GM19351 (cell line): ENCODE results near the gene RUFY2.

Experiments
- ATAC-seq: cut with Tn5 transposase; IDR thresholded peaks from one replicate; pipeline ENCODE4 v1.9.1; 2021; ENCODE audit warnings: mild to moderate bottlenecking, moderate library complexity; ENCODE audit not compliant: unreplicated experiment

RUFY2 gene

DNA sequence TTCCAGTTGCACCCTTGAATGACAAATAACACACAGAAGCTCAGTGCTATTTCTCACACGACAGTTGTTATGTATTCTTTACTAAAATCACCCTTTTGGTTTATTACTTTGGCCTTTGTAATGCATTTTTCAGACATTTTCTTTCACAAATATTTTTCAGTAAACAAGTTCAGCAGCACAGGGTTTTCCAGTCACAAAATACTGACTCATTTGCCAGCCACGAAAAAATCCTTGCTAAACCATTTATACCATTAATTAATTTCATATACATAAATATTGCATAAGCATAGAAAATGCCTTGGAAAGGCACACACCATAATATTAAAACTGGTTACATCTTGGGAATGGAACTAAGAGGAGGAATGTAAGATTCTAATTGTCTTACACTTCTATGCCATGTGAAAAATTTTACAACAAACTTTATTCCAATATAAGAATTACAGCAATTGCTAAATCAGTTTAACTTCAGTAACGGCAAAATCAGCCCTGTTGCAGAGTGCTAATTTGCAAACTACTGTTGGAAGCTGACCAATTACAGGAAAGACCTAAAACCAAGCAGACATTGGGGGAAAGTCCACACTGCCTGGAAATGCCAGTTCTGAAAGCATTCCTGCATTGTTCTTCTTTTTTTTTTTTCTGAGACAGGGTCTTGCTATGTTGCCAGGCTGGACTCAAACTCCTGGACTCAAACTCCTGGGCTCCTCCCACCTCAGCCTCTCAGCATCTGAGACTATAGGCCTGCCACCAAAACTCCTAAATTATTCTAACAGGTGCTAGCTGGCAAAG, 42.8 kb downstream of the RUFY2 start:
- no peak for ATAC-seq

DNA sequence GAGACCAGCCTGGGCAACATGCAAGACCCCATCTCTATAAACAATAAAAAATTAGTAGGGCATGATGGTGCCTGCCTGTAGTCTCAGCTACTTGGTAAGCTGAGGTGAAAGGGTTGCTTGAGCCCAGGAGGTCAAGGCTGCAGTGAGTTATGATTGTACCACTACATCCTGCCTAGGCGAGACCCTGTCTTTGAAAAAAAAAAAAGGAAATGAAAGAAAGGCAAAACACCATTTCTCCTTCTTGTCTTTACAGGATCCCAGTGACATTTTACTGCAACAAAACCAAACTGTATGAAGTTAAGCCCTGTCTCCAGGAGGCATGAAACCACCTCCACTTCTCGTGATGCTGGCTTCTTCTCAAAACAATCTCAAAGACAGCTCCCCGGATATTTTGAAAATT, 44.5 kb downstream of the RUFY2 start:
- ATAC-seq = no peak

DNA sequence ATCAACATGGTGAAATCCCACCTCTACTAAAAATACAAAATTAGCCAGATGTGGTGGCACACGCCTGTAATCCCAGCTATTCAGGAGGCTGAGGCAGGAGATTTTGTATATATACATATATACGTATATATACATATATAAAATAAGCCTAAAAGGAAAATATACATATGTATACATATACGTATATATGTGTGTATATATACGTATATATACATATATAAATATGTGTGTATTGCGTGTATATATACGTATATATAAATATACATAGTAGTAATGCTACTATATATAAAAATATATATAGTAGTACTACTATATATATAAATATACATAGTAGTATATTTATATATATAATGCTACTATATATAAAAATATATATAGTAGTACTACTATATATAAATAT, 47.9 kb downstream of the RUFY2 start:
- ATAC-seq = no peak

DNA sequence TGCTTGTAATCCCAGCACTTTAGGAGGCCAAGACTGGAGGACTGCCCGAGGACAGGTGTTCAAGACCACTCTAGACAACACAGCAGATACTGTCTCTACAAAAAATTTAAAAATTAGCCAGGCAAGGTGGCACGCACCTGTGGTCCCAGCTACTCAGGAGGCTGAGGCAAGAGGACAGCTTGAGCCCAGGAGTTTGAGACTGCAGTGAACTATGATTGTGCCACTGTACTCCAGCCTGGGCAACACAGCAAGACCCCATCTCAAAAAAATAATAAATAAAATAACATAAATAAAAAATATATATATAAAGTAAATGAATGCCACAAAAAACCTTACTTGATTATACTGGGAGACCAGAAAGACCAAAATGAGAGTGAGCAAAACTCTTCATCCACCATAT, 53.5 kb downstream of the RUFY2 start:
- ATAC-seq = no peak

DNA sequence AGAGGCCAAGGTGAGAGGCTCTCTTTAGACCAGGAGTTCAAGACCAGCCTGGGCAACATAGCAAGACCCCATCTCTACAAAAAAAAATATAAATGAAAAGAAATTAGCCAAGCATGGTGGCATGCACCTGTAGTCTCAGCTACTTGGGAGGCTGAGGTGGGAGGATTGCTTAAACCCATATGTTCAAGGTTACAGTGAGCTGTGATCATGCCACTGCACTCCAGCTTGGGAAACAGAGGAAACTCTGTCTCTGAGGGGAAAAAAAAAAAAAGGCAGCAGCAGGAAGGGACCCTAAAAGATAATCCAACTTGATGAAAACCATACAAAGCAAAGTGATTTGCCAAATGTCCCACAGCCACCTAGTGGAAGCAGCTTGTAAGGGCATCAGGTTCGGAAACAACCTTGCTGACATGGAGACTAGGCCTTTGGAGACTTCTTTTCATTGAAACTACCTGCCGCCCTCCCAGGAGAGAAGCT, 58.8 kb downstream of the RUFY2 start:
- ATAC-seq = peak; percentile 61

DNA sequence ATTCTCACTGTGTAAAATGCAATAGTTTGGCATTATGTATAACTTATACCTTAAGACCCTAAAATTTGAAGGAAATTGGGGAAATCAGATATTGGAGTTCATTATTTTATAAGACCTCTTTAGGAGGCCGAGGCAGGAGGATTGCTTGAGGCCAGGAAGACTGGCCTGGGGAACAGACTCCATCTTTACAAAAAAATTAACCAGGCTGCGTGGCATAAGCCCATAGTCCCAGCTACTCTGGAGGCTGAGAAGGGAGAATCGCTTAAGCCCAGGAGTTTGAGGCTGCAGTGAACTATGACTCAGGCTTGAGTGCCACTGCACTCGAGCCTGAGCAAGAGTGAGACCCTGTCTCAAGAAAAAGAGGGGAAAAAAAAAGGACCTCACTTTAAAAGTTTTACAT, 60.3 kb downstream of the RUFY2 start:
- ATAC-seq = no peak

DNA sequence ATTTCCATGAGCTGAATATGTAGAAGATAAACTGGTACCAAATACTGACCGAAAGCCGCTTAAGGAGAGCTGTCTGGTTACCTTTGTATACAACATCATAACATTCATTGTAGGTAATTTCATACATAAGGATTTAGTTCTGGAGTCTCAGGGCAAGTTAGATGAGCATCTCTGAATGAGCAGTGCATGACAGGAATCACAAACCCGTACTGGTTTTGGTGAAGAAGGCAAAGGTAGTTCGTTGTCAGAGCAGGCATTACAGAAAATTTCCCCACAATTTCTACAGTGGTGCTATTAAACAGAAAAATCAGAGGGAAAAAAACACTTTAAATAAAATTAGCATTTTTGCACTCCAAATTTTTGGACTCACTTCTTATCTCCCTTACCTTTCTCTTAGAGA, 61.5 kb downstream of the RUFY2 start:
- no peak for ATAC-seq

DNA sequence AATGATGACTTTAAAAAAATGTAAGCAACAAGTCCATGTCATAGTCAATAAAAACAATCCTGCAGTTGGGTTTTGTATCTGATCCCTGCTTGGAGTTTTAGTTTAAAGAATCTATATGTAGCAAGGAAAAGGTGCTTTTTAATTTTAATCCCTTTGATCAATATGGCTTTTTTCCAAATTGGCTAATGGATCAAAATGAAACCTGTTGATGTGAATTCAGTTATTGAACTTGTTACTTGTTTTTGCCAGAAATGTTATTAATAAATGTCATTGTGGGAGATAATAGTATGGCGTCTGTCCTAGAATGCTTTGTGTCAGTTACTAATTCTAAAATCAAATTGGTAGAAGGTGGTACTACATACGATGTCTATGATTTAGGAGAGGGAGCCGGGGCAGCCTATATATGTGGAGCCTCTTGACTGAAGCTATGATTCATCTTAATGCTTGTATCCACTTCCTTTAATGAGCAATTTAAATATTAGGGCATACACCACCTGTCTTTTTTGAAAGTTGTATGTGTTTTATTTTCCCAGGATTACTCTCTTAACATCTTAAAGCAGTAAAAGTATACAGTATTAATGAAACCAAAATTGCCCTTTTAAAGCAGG, 64.1 kb downstream of the RUFY2 start:
- no peak for ATAC-seq

DNA sequence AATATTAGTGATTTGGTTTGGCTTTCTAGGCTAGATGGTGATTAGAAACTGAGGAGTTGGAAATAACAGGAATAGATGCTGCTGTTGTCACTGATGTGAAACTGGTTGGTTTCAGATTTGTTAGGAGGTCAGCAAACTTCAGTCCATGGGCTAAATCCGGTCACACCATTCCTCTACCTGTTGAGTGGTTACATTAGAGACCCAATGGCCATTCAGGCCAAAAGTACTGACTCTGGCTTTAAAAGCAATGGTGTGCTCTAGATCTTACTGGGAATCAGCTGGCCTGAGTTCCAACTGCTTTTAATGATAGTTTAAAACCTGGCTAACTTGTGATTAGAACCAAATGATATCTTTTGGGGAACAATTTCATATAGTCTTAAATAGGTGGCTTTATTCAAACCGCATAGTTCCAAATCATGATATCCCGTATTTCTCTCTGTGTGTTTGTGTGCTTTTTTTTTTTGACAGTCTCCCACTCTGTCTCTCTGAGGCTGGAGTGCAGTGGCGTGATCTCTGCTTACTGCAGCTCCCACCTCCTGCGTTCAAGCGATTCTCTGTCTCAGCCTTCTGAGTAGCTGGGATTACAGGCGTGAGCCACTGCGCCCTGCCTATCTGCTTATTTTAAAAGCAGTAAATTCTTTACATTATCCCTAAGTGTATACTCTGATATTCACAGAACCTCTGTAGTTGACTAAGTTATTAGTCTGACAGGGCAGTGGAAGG, 66.6 kb downstream of the RUFY2 start:
- ATAC-seq = no peak

DNA sequence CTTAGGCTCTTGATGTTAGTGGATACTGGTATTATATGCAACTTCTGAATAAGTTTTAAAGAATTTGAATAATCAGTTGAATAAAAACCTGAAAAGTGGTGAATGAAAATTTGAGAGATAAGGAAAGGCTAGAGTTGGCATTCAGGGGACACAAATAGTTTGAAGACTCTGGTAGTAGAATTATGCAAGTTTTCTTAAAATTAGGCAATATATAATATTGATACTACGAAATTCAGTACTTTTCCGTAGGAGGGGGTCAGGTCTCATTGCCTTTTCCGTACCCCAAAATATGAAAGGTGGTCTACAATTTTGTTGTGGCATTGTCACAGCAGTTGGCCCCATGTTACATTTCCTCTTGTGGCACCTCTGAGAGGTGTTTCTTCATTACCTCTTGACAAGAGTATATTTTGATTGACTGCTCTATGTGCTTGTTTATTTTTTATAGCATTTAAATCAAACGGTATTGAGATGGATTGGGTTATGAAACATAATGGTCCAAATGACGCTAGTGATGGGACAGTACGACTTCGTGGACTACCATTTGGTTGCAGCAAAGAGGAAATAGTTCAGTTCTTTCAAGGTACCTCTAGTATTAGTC, 70.2 kb downstream of the RUFY2 start:
- no peak for ATAC-seq

DNA sequence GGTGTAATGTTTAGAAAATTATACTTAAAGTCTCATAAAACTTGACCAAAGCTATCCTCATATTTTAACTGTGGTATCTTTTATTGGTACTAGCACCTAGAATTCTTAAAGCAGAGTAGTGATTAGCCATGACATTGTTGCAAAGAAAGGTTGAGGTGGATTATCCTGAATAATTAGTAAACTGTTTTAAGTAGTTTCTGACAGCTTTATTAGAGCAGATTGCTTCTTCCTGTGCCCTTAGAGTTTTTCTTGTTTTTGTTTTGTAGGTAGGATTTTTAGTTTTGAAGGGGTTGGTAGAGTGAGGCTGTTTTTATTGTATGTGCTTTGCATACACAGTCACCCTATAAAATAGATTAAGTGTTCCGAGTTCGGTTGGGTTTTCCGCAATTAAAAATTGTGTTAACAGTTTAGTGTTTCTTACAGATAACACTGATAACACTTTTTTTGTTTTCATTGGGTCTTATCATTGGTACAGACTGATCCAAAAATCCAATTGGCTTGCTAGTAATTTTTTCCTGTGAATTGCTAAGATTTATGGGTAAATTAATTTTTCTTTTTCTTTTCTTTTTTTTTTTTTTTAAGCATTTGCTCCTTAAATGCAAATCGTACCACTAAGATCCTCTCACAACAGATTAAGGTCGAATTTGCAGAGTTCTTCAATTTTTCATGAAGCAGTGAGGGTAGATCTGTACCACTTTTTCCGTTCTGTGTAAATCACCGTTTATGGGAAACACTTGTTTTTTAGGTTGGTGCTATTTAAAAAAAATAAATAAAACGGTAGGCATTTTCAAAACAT, 72.2 kb downstream of the RUFY2 start:
- ATAC-seq = no peak

DNA sequence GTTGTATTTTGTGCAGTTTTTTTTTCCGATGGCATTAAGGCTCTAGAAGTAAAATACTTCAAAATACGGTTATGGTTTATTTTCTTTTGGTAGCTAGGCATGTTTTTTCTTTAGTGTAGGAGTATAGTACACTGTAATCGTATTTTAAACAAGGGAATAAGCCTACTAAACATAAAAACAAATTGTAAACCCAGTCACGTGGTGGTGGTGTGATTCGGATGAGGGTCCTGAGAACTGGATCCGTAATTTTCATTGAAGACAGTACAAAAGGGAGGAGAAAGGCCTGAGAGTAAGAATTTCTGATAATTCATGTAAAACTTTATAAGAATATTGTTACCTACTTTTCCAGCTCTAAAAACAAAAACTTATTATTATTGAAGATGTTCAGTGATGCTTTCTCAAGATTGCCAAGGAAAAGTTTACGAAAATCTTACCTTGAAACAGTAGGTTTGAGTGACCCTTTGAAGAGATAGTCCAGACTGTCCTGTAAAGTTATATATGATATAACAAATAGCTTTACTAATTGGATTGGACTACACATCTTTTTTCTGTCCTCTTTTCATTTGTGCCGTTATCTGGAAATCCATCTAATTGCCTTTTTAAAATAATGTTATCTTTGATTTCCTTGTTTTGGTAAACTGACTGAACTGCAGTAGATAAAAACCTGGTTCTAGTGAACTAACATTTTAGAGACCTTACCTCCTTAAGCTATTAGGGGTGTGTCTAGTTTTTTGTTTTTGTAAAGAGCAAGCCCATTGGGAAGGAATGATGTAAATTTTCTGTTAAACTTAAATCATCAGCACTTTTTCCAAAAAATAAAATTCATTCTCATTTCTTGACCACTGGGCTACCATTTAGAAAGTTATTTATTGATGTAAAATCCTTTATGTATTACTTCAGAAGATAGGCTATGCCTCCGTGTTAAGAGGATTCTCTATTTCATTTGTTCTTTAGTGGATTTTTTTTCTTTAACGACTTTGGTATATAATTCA, 73.3 kb downstream of the RUFY2 start:
- ATAC-seq = no peak

DNA sequence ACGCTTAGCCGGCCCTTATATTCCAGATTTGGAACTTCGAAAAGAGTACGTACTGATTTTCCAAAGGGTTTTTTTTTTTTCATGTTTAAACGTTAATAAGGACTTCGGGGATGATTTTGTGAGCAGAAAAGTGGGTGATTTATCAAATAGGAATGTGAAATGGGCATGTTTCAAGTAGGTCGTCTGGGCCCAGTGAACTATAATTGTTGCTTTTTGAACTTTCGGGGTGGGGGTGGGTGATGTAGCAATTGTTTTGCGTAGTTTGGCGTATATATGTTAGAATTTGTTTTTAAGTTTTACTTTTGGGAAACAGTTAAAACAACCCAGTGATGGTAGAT, 74.0 kb downstream of the RUFY2 start:
- ATAC-seq = no peak

DNA sequence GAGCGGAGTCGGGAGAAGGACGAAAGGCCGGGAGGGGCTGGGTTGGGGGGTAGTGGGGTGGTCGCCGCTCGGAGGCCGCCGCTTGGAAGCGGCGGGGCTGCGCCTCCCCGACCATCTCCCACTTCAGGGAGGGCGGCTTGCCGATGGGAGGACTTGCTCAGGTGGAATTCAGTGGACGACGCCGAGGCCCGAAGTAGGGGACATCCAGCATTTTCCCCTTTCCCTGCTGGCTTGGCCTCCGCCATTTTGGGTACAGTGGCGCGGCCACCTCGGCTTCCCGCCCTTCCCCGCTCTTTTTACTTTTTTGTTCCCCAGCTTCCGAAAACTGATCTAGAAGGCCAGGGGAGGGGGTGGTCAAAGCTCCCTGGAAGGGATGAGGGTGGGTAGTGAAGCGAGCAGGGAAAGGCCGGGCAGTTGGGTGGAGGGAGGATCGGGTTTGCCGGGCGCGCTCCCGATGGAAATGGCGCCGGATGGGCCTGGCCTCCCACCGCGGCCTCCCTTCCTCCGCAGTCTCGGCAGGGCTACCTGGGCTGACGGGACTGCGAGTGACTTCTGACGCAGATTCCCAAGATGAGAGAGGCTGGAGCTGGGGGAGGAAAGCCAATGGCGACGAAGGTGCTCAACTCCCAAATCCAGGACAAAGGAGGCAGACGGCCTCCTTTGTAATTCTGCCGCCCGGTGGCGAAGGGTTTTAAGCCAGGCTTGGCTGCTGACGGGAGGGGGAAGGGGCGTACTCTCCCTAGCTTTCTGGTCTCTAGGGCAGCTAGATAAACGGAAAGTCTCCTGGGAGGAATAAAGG, 74.6 kb downstream of the RUFY2 start, which contains the start of gene PBLD:
PBLD (minus strand) TSS at position 670 of the 799 bp plus-strand sequence. CDS start 26,084 bp downstream, outside the sequence.
- ATAC-seq = peak; percentile 24

DNA sequence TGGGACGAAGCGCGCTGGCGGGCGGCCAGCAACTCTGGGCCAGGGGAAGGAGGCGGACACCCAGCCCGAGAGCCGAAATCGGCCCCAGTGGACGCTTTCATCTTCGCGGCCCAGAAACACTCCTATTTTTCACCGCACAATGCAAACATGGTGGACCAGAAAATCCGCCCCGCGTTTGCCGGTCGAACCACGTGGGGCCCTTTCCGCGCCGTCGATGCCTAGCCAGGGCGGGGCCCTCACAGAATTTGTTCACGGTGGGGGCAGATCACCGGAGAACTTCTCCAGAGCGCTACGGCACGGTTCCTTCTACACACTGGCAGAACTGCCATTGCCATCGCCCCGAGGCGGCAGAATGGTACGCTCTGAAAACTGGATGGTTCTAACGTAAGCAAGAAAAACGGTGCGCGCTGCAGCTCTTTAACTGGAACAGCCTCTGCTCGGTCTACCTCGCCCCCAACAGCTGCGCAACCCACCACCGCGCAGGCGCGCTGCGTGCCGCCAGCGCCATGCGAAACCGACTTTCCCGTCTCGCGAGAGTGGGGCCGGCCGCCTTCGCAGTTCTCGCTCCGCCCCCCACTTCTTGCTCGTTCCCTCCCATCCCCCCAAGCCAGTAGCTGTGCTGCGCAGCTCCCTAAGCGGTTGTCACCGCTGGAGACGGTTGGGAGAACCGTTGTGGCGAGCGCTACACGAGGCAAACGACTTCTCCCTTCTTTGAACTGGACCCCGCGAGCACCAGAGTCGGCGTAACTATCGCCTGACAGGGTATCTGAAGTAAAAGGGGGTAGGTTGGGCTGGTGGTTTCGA, 75.4 kb downstream of the RUFY2 start, which contains the start of gene HNRNPH3:
HNRNPH3 (plus strand) TSS at position 610 of the 804 bp plus-strand sequence. CDS start 5,158 bp downstream, outside the sequence.
- ATAC-seq = peak; percentile 75

DNA sequence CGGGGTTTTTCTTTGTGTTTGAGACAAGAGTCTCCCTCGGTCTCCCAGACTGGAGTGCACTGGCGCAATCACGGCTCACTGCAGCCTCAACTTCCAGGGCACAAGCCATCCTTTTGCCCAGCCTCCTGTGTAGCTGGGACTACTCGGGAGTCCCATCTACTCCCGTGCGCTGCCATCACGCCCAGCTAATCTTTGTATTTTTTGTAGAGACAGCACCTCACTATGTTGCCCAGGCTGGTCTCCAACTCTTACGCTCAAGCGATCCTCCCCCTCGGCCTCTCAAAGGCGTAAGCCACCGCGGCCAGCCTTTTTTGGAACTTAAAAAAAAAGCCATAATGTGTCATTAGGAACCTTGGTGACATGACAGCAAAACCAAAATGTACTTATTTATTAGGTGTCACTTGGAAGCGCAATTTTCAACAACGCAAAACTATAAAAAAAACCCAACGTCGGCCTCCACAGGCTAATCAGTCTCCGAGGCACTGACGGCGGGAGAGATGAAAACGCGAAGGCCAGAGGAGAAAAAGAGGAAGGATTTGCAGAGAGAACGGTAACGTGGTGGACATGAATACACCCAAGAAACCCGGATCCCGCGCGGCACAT, 76.1 kb downstream of the RUFY2 start:
- no peak for ATAC-seq

DNA sequence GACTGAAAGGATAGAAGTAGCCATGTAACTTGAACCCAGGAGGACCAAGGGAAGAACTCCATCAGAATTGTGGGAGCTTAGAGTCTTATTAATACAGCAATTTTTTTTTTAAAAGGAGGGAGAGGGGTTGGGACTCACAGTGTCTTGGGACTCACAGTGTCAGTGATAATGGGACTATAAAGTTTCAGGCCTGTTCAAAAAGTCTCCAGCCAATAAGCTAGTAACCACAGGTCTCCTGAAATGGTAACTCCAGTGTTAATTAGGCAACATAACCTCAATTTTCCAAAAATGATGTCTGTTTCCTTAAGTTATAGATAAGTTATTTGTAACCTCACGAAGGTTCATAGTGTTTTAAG, 77.6 kb downstream of the RUFY2 start:
- ATAC-seq = no peak
